Suprapubic skin (tissue), 4 donors: ENCODE data around the gene LTN1.

Experiments
- EP300 ChIP-seq: sonication (generic); formaldehyde crosslinking; IDR thresholded peaks from one replicate; pipeline ENCODE4 v1.6.1; 2017; ENCODE audit warnings: antibody characterized with exemption
- POLR2A ChIP-seq, 2 donors: fragments of 450-650 bp; IDR thresholded peaks; one replicate each; pipeline ENCODE4 v1.6.1; 2017; ENCODE audit warnings: antibody characterized with exemption in 2 of 2, mild to moderate bottlenecking in 2 of 2, moderate library complexity in 2 of 2
- POLR2AphosphoS5 ChIP-seq, 3 donors: sonication (generic); formaldehyde crosslinking; IDR thresholded peaks; one replicate each; pipeline ENCODE4 v1.6.1; 2017; ENCODE audit warnings: antibody characterized with exemption in 3 of 3
- TF ChIP-seq, protein P1 (sequence below), 2 donors: fragments of 200-600 bp in 1 of 2; fragments of 450-650 bp in 1 of 2; sonication (generic) in 1 of 2; IDR thresholded peaks; one replicate each; pipeline ENCODE4 v1.5.1; 2016 to 2019; ENCODE audit warnings: antibody characterized with exemption in 2 of 2, mild to moderate bottlenecking in 1 of 2, moderate library complexity in 1 of 2

GRCh38 chr21:28916150-28916893 is 76.4 kb downstream of the LTN1 start:
- TF ChIP-seq, protein P1, sequence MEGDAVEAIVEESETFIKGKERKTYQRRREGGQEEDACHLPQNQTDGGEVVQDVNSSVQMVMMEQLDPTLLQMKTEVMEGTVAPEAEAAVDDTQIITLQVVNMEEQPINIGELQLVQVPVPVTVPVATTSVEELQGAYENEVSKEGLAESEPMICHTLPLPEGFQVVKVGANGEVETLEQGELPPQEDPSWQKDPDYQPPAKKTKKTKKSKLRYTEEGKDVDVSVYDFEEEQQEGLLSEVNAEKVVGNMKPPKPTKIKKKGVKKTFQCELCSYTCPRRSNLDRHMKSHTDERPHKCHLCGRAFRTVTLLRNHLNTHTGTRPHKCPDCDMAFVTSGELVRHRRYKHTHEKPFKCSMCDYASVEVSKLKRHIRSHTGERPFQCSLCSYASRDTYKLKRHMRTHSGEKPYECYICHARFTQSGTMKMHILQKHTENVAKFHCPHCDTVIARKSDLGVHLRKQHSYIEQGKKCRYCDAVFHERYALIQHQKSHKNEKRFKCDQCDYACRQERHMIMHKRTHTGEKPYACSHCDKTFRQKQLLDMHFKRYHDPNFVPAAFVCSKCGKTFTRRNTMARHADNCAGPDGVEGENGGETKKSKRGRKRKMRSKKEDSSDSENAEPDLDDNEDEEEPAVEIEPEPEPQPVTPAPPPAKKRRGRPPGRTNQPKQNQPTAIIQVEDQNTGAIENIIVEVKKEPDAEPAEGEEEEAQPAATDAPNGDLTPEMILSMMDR (IDR thresholded peaks at IDR 0.05) = no peak
- TF ChIP-seq POLR2AphosphoS5 (IDR thresholded peaks at IDR 0.05) (no peak), EP300 (no peak), POLR2A (IDR thresholded peaks at IDR 0.05) (no peak)
